H1 (cell line): ENCODE data around the gene TMED3. TPM values are rescaled to one million over a fixed set of nuclear protein-coding genes. Genes with fewer than 3 reads are reported as not detected.

Source experiments
- JUND ChIP-seq: IDR thresholded peaks from 2 replicates; pipeline ENCODE4 v1.6.1; 2011; ENCODE audit warnings: mild to moderate bottlenecking, improper control_type of control experiment, low read length
- MAX ChIP-seq: IDR thresholded peaks from 2 replicates; pipeline ENCODE4 v1.6.1; 2012; ENCODE audit warnings: inconsistent platforms
- TCF12 ChIP-seq: IDR thresholded peaks from 2 replicates; pipeline ENCODE4 v1.6.1; 2011; ENCODE audit warnings: low read depth, mild to moderate bottlenecking, low read length
- polyA plus RNA-seq, 7 experiments: library from polyadenylated mRNA; depleted of rRNA in 3 of 7; stranded (reverse) in 5 of 7; unstranded in 2 of 7; fragments of >200 nt in 5 of 7; fragments of 200-250 nt in 2 of 7; gene quantifications; 1 replicate in 5 of 7; 2 replicates in 1 of 7; 4 replicates in 1 of 7; pipeline versions ENCODE4 v1.2.1 to v1.2.3, GENCODE V29; 2011 to 2013; ENCODE audit warnings: missing spikeins in 2 of 7, mixed read lengths in 2 of 7
- total RNA-seq: library from RNA; stranded (reverse); fragmentation: NEBNext Ultra II Directional; extraction: Animal tissue kit (Norgen Biotek cat#: 25700); gene quantifications from 2 replicates; pipeline ENCODE4 v1.2.1, GENCODE V29; 2021

The TMED3 gene
- total and polyA plus RNA-seq, 2 of the 8 experiments (the other 6 are each of a cell fraction or from before 2014, with no cell fraction given), result 50.2 to 110 TPM

DNA sequence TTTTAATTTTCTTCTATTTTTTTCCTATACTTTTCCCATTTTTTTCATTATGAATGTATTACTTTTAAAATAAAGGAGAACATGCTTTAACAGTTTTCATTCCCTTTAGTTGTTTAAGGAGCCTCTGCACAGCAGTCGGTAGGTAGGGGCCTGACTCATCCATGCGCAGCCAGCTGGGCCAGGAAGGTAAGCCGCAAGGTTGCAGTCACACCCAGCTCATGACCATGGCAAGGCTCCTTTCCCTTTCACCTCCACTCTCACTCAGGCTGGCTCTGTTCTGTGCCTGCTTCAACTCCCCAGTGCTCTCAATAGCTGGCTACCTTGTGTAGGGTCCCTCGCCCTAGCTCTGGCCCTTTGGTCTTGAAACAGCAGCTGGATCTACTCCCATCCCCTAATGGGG, 45.7 kb upstream of the TMED3 start (continued):
- TF ChIP-seq JUND (no peak), TCF12 (no peak), MAX (no peak)
